Stomach smooth muscle (tissue), 2 donors: ENCODE data around the gene ROR2.
A peak's percentile ranks its signal among the peaks of the same experiment; 100 is the strongest.

Experiments used
- H3K27ac ChIP-seq: one replicate; pipeline ENCODE4 v1.7.0; 2013; ENCODE audit warnings: mild to moderate bottlenecking, low read length, inconsistent platforms
- H3K27me3 ChIP-seq, 2 donors: one replicate each; pipeline ENCODE4 v1.7.0; 2013; ENCODE audit warnings: low read length in 2 of 2; ENCODE audit not compliant: insufficient read depth in 2 of 2, control insufficient read depth in 1 of 2
- H3K36me3 ChIP-seq, 2 donors: one replicate each; pipeline ENCODE4 v1.7.0; 2013; ENCODE audit warnings: low read length in 2 of 2; ENCODE audit not compliant: control insufficient read depth in 2 of 2, insufficient read depth in 2 of 2
- H3K4me1 ChIP-seq: one replicate; pipeline ENCODE4 v1.7.0; 2013; ENCODE audit warnings: low read length; ENCODE audit not compliant: control insufficient read depth, insufficient read depth
- H3K4me3 ChIP-seq, 2 donors: one replicate each; pipeline ENCODE4 v1.7.0; 2013; ENCODE audit warnings: low read length in 2 of 2
- H3K9ac ChIP-seq, 2 donors: one replicate each; pipeline ENCODE4 v1.7.0; 2013; ENCODE audit warnings: low read length in 2 of 2, mild to moderate bottlenecking in 1 of 2
- H3K9me3 ChIP-seq, 2 donors: one replicate each; pipeline ENCODE4 v1.7.0; 2013; ENCODE audit warnings: low read length in 2 of 2; ENCODE audit not compliant: control insufficient read depth in 2 of 2
- donor health status: healthy.
- donor health status: Pancreatic carcinoma.

ROR2 gene

DNA sequence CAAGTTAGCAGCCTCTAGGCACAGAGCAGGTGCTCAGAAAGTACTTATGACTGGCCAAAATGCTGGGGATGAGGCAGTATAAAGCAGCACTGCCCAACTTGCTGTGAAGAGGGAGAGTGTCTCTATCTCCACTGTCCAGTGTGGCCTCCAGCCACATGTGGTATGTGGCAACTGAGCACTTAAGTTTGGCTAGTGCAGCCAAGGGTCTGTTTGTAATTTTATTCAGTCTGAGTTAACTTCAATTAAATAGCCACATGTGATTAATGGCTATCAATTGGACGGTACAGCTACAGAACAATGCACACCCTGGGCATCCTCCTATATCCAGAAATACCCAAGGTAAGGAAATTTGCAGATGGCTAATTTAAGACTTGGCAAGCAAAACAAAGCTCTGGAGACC lies 26.9 kb downstream of the ROR2 start:
- H3K36me3 ChIP-seq: no peaks in the 10 kb centered on the region
- H3K4me3 ChIP-seq: no peak overlapping the region
- no peaks in the 10 kb centered on the region for H3K27me3 ChIP-seq
- H3K9ac ChIP-seq: no peak overlapping the region
- no peak overlapping the region for H3K27ac ChIP-seq
- no peaks in the 10 kb centered on the region for H3K9me3 ChIP-seq
- H3K4me1 ChIP-seq: peaks cover 29% of the 10 kb centered on the region

DNA sequence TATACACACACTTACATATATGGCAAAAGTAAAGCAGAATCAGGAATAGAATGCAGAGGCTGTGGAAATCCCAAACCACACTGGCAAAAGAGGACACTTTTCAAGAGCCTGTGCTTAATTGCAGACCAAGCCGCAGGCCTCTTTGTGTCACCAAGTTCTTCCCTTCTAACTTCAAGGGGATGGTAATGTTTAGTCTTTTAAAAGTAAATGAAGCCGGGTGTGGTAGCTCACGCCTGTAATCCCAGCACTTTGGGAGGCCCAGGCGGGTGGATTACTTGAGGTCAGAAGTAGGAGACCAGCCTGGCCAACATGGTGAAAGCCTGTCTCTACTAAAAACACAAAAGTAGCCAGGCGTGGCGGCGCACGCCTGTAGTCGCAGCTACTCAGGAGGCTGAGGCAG lies 28.7 kb downstream of the ROR2 start:
- H3K27me3 ChIP-seq: no peaks in the 10 kb centered on the region
- peaks cover 32% of the 10 kb centered on the region for H3K4me1 ChIP-seq
- H3K9me3 ChIP-seq: no peaks in the 10 kb centered on the region
- H3K4me3 ChIP-seq: no peak overlapping the region
- H3K36me3 ChIP-seq: no peaks in the 10 kb centered on the region
- H3K27ac ChIP-seq: no peak overlapping the region
- no peak overlapping the region for H3K9ac ChIP-seq

DNA sequence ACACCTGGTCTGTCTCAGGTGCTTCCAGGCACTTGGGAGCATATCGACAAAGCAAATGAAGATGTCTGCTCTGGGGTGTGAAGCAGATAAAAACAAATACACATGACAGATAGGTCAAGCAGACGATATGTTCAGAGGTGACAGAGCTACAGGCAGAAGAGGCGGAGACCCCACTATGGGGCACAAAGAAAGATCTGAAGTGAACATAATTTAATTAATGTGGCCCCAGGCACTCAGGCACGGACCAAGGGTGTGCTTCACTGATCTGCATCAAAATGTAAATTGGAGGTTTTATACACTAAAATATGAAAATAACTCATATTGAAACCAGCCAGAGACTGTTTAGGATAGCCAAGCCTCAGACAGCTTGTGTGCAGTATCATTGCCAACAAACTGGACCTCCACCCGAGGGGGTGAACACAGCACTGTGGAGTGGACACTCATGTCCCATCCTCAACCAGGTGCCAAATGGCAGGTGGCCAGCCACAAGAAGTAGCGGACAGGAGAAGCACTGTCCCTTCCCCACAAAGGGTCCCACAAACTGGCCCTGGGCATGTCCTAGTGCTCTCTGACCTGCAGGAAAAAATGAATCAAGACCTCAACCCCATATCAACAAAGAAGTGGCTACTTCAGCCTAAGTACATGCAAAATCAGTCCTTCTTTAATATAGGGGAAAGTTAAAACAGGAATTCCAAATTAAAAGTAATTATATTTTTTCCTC lies 29.2 kb downstream of the ROR2 start:
- Histone ChIP-seq H3K9ac (no peak overlapping the region), H3K27me3 (no peaks in the 10 kb centered on the region), H3K36me3 (no peaks in the 10 kb centered on the region), H3K9me3 (no peaks in the 10 kb centered on the region), H3K4me1 (peaks cover 38% of the 10 kb centered on the region), H3K4me3 (peak overlapping the region in 1 of 2 donors; percentile 29), H3K27ac (no peak overlapping the region)

DNA sequence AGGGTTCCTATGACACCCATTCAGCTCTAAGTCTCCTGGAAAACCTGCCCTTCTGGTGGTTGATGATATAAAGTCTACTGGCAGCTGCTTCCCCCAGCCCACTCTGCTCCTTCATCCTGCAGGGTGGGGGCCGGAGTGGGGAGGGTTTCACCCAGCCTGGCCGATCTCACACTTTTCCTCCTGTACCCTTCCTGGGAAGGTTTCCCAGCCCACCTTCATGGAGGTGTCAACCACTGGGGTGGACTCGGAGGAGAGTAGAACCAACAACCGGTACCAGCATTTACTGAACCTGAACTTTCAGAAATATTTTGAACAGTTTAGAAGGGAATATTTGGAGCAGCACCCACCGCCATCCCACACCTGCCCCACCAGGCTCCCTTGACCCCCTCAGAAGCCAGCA lies 30.4 kb downstream of the ROR2 start:
- Histone ChIP-seq H3K4me1 (peaks cover 37% of the 10 kb centered on the region), H3K36me3 (no peaks in the 10 kb centered on the region), H3K27ac (no peak overlapping the region), H3K9me3 (no peaks in the 10 kb centered on the region), H3K4me3 (no peak overlapping the region), H3K9ac (no peak overlapping the region), H3K27me3 (no peaks in the 10 kb centered on the region)

DNA sequence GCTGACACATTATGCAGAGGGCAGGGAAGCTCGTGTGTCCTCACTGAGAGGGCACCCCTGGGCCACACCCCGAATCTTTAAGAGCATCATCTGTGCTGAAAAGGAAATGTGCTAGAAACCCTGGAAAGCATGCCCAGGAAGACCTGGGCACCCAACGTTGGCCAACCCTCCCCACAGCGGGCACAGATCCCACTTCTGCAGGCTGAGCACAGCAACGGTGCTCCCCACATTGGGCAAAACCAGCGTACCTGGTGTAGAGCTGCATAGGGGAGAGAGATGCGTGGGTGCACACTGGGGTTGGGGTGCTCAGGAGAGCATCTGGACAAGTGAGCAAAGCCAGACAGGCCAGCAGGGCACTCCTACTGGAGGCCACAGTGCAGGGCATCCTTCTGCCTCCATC lies 32.6 kb downstream of the ROR2 start:
- Histone ChIP-seq H3K9ac (no peak overlapping the region), H3K36me3 (no peaks in the 10 kb centered on the region), H3K27ac (no peak overlapping the region), H3K4me3 (no peak overlapping the region), H3K27me3 (no peaks in the 10 kb centered on the region), H3K9me3 (no peaks in the 10 kb centered on the region), H3K4me1 (peaks cover 27% of the 10 kb centered on the region)

DNA sequence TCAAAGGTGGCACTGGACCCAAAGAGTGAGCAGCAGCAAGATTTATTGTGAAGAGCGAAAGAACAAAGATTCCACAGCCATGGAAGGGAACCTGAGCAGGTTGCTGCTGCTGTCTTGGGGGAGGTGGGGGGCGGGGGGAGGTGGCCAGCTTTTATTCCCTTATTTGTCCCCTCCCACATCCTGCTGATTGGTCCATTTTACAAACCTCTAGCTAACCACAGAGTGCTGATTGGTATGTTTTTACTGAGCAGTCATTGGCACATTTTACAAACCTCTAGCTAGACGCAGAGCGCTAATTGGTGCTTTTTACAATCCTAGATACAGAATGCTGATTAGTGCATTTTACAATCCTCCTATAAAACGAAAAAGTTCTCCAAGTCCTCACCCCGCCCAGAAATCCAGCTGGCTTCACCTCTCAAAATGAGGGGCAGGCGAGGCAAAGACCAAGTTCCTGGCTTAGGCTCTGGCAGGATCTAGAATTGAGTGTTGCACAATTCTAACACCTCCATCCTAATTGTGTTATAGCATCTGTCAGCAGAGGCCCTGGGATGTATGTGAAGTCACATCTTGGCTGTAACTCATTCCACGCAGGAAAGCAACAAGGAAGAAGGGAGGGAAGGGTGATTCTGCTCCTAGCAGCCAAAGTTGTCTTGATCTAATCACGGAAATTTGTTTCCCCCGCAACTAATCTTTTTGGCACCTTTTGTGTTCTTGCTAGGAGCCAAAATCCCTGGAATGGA lies 34.3 kb downstream of the ROR2 start:
- Histone ChIP-seq H3K4me1 (peaks cover 27% of the 10 kb centered on the region), H3K27ac (no peak overlapping the region), H3K27me3 (no peaks in the 10 kb centered on the region), H3K9ac (no peak overlapping the region), H3K4me3 (no peak overlapping the region), H3K9me3 (no peaks in the 10 kb centered on the region), H3K36me3 (no peaks in the 10 kb centered on the region)

DNA sequence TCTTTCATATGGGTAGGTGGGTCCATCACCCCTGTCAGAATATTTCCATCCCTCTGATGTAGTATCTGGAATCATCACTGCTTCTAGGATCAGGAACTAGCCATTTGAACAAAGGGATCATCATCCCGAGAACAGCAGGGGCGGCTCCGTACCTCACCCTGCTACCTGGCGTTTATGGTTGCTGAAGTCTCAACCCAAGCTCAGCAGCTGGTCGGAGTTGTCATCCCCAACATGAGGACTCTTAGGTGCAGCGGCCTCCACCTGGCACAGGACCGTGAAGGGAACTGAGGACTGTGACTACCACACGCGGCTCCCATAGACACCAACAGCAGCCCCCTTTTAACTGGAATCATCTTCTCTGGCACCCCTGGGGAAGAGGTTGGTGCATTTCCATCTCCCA lies 35.1 kb downstream of the ROR2 start:
- H3K27ac ChIP-seq: no peak overlapping the region
- no peak overlapping the region for H3K4me3 ChIP-seq

DNA sequence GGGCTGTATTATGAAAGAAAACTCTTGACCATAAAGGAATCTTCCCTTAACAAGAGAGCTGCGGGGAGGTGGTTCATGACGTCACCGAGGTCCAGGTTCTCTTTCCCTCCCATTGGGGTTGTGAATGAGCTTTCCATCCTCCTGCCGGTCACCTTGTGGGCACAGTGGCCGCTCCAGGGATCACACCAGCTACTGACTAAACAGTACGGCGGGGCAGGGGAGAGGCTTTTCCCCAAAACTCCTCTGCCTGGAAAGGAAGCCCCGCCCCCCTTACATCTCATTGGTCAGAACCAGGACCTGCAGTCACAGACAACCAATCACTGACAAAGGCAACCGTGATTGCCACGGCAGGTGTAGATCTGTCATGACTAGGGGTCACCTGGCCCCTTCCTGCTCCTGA lies 35.6 kb downstream of the ROR2 start:
- no peak overlapping the region for H3K4me3 ChIP-seq
- no peaks in the 10 kb centered on the region for H3K27me3 ChIP-seq
- no peaks in the 10 kb centered on the region for H3K36me3 ChIP-seq
- no peak overlapping the region for H3K9ac ChIP-seq
- H3K4me1 ChIP-seq: peaks cover 18% of the 10 kb centered on the region
- no peaks in the 10 kb centered on the region for H3K9me3 ChIP-seq
- H3K27ac ChIP-seq: no peak overlapping the region

More for the DNA sequence above, 35.1 kb downstream of the ROR2 start:
- no peaks in the 10 kb centered on the region for H3K9me3 ChIP-seq
- H3K27me3 ChIP-seq: no peaks in the 10 kb centered on the region
- H3K36me3 ChIP-seq: no peaks in the 10 kb centered on the region
- no peak overlapping the region for H3K9ac ChIP-seq
- peaks cover 23% of the 10 kb centered on the region for H3K4me1 ChIP-seq

DNA sequence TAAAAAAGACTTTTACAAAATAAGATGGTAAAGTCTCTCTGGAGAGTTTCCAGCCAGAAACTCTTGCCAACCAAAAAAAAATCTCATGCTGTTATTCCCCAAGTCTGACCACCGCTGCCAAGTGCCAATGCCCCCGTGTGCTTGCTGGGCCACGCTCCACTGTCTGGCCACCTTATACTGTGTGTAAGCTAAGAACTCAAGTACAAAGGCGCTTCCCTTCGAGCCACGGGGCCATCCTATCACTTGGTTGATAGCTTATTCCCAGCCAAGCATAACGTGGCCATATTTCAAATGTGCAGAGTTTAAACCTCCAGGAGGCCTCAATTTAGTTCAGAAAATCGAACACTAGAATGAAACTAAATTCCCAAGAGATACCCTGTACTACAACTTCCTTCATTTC lies 36.0 kb downstream of the ROR2 start:
- Histone ChIP-seq H3K36me3 (no peaks in the 10 kb centered on the region), H3K9ac (no peak overlapping the region), H3K9me3 (no peaks in the 10 kb centered on the region), H3K4me1 (peaks cover 18% of the 10 kb centered on the region), H3K27me3 (no peaks in the 10 kb centered on the region), H3K4me3 (no peak overlapping the region), H3K27ac (no peak overlapping the region)

DNA sequence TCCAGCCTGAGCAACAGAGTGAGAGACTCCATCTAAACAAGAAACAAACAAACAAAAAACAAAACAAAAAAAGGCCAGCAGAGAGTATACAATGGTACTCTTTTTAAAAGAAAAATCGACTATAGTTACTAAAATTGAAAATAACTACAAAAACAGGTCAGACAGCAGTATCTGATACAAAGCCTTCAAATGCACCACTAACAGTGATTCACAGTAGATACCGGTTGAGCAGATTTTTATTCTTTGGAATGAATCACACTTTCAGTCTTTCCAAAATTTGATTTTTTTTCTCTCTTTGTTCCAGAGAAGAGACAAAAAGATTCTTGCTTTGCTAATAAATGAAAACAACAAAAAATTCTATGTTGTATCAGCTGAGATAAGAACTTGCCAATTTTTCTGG lies 36.9 kb downstream of the ROR2 start:
- Histone ChIP-seq H3K4me1 (peaks cover 18% of the 10 kb centered on the region), H3K4me3 (no peak overlapping the region)

DNA sequence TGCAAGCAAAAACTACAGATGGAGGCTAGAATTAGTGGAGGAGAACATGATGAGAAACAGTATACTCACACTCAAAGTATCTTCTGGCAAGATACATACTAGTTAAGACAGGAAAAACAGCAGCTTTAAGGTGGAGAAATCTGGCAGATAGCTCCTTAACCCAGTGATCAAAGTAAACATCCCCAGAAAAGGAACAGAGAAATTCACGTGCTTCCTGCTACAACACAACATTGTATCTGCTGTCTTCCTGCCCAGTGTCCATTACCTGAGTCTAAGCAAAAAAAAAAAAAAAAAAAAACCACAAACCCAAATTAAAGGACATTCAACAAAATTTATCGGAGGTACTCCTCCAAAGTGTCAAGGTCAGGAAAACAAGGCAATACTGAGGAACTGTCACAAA lies 38.4 kb downstream of the ROR2 start:
- H3K9ac ChIP-seq: no peak overlapping the region
- H3K36me3 ChIP-seq: no peaks in the 10 kb centered on the region
- no peaks in the 10 kb centered on the region for H3K9me3 ChIP-seq
- no peak overlapping the region for H3K4me3 ChIP-seq
- peaks cover 22% of the 10 kb centered on the region for H3K4me1 ChIP-seq
- H3K27me3 ChIP-seq: no peaks in the 10 kb centered on the region
- H3K27ac ChIP-seq: no peak overlapping the region

More for the DNA sequence above, 36.9 kb downstream of the ROR2 start:
- no peak overlapping the region for H3K9ac ChIP-seq
- no peaks in the 10 kb centered on the region for H3K36me3 ChIP-seq
- H3K27ac ChIP-seq: peak overlapping the region; percentile 18
- no peaks in the 10 kb centered on the region for H3K9me3 ChIP-seq
- no peaks in the 10 kb centered on the region for H3K27me3 ChIP-seq
